Fibroblast of skin of back (primary cell): ENCODE results near the gene C10orf120.

ENCODE experiments used
- DNase-seq: peaks from one replicate; pipeline ENCODE4 v3.0.0-alpha.2; 2013

C10orf120 gene

GRCh38 chr10:122703483-122704448 lies 4.1 kb upstream of the C10orf120 start:
- peak; percentile 53 for DNase-seq

DNA sequence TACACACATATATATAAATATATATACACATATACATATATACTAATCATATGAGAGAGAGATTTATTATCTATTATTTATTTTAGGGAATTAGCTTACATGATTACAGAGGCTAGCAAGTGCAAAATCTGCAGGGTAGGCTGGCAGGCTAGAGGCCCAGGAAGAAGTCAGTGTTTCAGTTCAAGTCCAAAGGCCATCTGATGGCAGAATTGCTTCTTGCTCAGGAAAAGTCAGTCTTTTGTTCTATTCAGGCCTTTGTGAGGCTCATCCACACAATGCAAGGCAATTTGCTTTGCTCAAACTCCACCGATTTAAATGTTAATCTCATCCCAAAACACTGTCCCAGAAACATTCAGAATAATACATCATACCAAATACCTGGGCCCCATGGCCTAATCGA lies 2.6 kb upstream of the C10orf120 start:
- DNase-seq: no peak

DNA sequence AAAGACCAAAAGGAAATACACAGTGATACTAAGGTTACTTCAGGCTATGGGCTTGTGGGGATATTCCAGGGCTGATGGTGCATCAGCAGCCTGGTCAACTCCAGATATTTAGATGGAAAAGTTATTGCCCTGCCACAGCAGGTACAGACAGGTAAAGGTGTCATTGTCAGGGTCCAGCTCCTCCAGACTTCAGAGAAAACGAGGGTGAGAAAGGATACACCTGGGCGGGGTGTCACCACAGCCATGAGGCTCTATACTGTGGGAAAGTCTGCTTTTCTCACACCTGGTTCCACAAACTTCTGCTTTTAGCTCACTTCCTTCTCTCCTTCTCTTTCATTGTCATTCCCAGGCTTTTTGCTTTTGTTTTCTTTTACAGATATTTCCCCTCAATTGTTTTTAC lies 2.0 kb upstream of the C10orf120 start:
- DNase-seq: no peak

DNA sequence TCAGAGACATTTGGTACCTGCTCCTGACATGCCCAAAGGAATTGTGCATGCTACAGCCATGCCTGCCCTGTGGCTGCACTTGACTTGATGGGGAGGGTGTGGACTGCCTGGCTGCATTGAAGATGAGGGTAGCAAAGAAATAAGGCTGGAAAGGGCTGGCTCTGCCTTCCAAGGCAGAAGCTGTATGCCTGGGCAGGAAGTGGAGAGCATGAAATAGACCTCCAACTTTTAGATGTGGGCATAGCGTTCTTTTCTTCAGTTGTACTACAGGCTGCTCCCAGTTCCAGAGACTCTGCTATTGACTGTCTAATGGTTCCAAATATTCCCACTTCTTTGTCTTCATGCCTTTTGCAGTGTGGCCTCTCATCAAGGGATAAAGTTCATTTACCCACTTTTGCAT lies 3.0 kb downstream of the C10orf120 start:
- DNase-seq: no peak

- DNase-seq: no peak
These were observed 6.9 kb downstream of the C10orf120 start for GRCh38 chr10:122692744-122693143.

DNA sequence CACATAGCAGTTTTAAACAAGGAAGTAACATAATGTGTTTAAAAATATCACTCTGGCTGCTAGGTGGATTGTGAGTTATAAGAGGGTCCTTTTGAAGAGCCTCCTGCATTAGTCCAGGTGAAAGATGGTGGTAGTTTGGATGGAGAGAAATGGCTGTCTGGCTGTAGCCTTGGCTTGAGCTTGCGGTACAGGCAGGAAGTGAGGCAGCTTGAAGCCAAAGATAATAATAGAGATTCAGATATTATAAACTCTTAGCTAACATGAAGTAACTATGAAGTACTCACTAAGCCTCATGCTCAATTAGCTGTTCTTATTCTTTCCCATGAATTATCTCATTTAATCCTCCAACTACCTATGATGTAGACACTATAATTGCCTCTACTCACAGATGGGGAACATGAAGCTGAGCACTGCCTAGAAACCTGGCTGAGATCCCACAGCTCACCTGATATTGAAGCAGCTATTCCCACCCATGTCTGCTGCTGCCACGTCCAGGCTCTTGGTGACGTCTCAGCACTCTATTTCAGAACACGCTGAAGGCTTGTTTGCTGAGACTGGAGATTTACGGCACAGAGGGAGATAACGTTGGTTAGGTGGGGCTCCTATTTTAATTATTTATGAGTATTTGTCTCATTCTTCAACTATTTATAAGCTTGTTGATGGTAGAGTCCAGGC lies 10.4 kb downstream of the C10orf120 start:
- DNase-seq: no peak

GRCh38 chr10:122688293-122688989 lies 11.2 kb downstream of the C10orf120 start:
- peak; percentile 10 for DNase-seq

DNA sequence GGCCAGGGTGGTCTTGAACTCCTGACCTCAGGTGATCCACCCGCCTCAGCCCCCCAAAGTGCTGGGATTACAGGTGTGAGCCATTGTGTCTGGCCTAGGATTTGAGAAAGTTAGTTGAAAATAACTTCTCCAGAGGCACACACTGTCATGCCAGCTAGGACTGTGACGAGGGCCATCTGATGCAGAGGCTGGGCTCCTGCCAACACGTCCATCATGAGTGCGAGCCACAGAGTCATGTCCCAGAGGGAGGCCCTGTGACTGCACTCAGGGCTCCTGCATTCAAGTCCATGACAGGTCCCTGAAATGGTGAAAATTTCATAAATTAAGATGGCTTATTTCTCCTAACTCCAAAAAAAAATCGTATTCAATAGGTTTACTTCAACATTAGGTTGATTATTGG lies 17.1 kb downstream of the C10orf120 start:
- no peak for DNase-seq

- peak; percentile 10 for DNase-seq
These were observed 21.4 kb downstream of the C10orf120 start for GRCh38 chr10:122678266-122678665.

- DNase-seq: no peak
These were observed 24.4 kb downstream of the C10orf120 start for GRCh38 chr10:122675278-122675677.

DNA sequence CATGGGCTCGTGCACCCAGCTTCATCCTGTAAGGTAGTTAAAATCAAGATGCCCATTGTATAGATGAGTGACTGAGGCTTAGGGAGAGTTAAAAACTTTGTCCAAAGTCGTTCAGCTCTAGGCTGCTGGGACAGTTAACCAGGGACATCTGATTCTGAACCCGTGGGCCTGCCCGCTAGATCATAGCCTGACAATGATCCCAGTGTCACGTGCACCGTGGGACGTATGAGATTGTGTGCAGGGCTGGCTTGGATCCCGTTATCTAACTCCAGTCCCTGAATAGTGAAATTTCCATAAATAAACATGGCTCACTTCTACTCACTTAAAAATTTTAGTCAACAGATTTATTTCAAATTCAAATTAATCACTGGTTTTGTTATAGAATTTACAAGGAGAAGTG lies 24.9 kb downstream of the C10orf120 start:
- no peak for DNase-seq

DNA sequence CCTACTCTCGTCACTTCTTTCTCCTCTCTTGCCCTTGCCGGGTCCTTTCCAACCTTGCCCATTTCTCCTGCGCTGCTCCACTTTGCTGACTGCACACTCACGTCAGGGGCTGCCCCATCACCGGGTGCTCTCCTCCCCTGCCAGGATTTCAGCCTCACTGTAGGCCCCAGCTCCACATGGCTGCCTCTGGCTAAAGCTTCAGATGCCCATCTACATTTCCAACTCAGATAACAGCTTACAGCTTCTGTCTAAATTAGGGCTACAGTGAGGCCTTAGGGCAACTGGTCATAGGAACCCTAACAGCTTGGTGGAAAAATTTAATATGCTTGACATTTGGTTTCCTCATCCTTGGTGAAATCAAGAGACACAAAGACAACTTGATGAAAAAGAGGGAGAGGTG lies 25.9 kb downstream of the C10orf120 start:
- DNase-seq: no peak

DNA sequence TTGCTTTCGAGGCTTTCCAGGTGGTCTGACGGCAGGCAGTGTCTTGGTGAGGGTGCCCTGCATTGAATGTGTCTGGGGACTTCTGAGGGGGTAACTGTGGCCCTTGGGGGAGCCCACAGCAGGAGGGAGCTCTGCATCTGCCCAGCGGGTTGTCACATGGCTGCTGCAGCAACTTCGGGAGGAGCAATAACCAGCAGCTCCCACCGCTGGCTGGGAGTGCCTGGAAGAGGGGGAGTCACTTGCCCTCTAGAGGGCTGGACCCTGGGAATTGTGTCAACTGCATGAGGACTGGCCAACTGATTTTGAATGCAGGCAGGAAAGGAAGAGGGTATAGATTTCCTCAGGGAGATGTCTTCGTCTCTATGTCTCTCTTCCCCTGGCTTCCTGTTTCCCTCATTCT lies 26.4 kb downstream of the C10orf120 start:
- DNase-seq: no peak

DNA sequence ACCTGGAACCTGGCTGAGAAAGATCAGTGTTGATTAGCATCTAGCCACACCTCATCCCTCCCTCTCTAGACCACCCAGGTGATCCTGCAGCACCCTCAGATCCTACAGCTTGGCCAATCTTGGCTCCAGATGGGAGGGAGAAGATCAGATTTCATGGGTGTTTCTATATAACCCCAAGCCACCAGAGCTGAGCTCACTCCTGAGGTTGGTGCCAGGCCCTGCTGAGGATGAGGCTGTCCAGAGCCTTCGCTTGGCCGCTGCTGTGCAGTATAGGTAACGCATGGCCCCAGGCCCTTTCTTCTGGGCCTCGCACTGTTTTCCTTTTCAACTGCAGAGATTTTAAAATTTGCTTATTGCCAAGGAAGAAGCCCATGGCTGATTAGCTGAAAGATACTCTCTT lies 27.0 kb downstream of the C10orf120 start:
- DNase-seq: no peak

GRCh38 chr10:122671355-122671754 lies 28.3 kb downstream of the C10orf120 start:
- no peak for DNase-seq

GRCh38 chr10:122669842-122670241 lies 29.8 kb downstream of the C10orf120 start:
- no peak for DNase-seq

DNA sequence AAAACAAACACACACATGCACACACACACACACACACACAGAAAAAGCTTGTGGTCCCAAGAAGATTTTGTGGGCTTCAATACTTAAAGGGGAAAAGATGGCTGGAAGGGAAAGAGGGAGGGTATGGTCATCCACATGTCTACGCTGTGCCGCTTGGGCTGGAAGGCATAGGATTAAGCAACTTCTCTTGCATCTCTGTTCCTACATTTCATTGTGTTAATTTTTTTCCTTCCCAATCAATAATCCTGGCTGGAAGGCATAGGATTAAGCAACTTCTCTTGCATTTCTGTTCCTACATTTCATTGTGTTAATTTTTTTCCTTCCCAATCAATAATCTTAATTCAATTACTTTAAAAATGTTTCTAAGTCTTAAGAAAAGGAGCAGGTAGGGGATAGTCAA lies 30.6 kb downstream of the C10orf120 start:
- DNase-seq: no peak

DNA sequence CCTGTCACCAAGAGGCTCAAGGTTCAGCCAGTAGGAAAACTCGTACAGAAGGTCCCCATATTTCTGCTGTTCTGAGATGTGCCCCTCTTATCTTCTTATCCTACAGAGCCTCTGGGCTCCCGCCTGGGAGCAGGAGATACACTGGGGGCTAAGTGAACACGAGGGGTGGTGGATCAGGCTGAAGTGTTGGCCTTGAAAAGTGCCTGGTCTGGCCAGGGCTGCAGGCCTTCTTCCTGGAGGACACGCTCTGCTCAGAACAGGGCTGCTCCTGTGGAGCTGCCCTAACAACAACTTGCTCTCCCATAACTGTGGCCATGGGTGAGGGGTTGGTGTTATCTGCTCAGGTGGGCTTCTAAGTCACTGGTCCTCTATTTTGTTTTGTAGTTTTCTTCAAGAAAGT lies 33.7 kb downstream of the C10orf120 start:
- DNase-seq: no peak

GRCh38 chr10:122665329-122665860 lies 34.3 kb downstream of the C10orf120 start:
- DNase-seq: no peak

GRCh38 chr10:122664501-122664900 lies 35.1 kb downstream of the C10orf120 start:
- DNase-seq: no peak

- DNase-seq: no peak
These were observed 36.0 kb downstream of the C10orf120 start for GRCh38 chr10:122663516-122664130.

DNA sequence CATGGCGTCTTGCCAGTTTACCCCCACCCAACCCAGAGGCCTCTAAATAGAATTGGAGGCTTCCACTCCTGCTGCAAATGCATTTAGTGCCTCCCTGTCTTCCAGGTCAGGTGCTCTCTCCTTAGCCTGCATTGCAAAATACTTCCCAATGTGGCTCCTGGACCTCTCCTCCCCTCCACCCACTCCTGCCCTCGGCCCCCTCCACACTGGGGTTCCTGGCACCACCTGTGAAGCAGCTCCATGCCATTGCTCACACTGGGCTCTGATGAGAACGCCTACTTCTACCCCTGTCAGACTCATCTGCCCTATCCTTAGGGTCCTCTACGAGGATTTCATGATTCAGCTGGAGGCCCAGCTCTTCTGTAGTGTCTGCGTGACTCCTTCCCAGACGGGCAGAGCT lies 37.4 kb downstream of the C10orf120 start:
- DNase-seq: no peak

DNA sequence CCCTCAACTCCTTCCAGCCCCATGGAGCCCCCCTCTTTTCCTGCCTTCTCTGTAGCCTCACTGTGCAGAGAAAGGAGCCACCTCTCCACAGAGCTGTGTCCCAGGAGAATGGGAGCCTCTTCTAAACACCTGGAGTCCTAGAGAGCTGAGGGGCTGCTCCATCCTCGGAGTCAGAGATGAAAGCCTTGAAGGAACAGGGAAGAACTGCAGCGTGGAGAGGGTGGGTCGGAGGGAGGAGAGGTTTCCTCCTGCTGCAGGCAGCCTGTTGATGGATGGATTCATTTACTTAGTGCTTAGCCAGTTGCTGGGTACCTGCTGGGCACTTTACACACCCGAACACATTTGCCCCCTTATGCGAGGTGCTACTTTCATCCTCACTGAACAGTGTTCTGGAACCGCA lies 39.0 kb downstream of the C10orf120 start:
- DNase-seq: no peak
